ENCODE data around the gene PLEK.
"Not testable (repeated sequence)": the region's sequence is repeated elsewhere in the genome, so short reads cannot be mapped to it uniquely, and the experiment has no call there.

Gene PLEK

GRCh38 chr2:68418855-68419254 is 53.8 kb downstream of the PLEK start:
- DNase-seq = no peak

- DNase-seq = no peak
Measured at GRCh38 chr2:68420254-68420910, 55.3 kb downstream of the PLEK start.

GRCh38 chr2:68423966-68424650 is 59.0 kb downstream of the PLEK start:
- DNase-seq = no peak

GRCh38 chr2:68425503-68425902 is 60.4 kb downstream of the PLEK start:
- DNase-seq = no peak

GRCh38 chr2:68426446-68426845 is 61.4 kb downstream of the PLEK start:
- DNase-seq = no peak

GRCh38 chr2:68426848-68427579 is 61.9 kb downstream of the PLEK start:
- no peak for DNase-seq

- no peak for DNase-seq
Measured at GRCh38 chr2:68428126-68428525, 63.0 kb downstream of the PLEK start.

- DNase-seq = no peak
Measured at GRCh38 chr2:68428746-68429145, 63.7 kb downstream of the PLEK start.

- DNase-seq = no peak
Measured at GRCh38 chr2:68429311-68429826, 64.3 kb downstream of the PLEK start.

- no peak for DNase-seq
Measured at GRCh38 chr2:68431316-68431972, 66.4 kb downstream of the PLEK start.

GRCh38 chr2:68432696-68433658 is 67.9 kb downstream of the PLEK start:
- no peak for DNase-seq

GRCh38 chr2:68434981-68435380 is 69.9 kb downstream of the PLEK start:
- no peak for DNase-seq

- DNase-seq = no peak
Measured at GRCh38 chr2:68435615-68436014, 70.5 kb downstream of the PLEK start.

GRCh38 chr2:68436270-68436669 is 71.2 kb downstream of the PLEK start:
- no peak for DNase-seq

GRCh38 chr2:68438455-68439303 is 73.6 kb downstream of the PLEK start:
- no peak for DNase-seq

- DNase-seq = peak; percentile 92
Measured at GRCh38 chr2:68441179-68441993, 76.3 kb downstream of the PLEK start.

- no peak for DNase-seq
Measured at GRCh38 chr2:68441994-68442322, 76.9 kb downstream of the PLEK start.

GRCh38 chr2:68446425-68446824 is 81.3 kb downstream of the PLEK start:
- DNase-seq = not testable (repeated sequence)
